ENCODE results near the gene NR2C2AP.
A peak's percentile ranks its signal among the peaks of the same experiment; 100 is the strongest.
"Not testable (repeated sequence)": the region's sequence is repeated elsewhere in the genome, so short reads cannot be mapped to it uniquely, and the experiment has no call there.

Gene NR2C2AP

GRCh38 chr19:19181488-19181998 lies 21.7 kb downstream of the NR2C2AP start:
- DNase-seq (ENCODE audit: low read depth): no peak

- no peak for DNase-seq (ENCODE audit: low read depth)
Measured at GRCh38 chr19:19179548-19180441, 23.4 kb downstream of the NR2C2AP start.

DNA sequence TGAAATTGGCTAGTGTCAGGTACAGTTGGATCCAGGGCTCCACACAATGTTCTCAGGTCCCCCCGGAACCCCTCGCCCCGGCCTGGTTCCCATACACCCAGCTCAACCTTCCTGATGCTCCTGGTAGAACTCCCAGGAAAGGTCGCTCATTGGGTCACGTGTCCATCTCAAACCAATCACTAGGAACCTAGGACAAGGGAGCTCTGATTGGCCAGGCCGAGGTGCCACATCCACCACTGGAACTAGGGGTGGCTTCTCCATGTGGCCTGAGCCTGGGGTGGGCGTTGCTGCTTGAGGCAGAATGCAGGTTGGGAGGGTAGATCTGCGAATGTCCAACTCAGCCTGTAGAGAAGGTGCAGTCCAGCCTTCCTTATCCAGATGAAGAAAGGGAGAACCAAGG lies 26.3 kb downstream of the NR2C2AP start:
- DNase-seq (ENCODE audit: low read depth): no peak

- DNase-seq (ENCODE audit: low read depth): not testable (repeated sequence)
Measured at GRCh38 chr19:19173243-19173642, 30.0 kb downstream of the NR2C2AP start.

GRCh38 chr19:19171821-19172532 lies 31.2 kb downstream of the NR2C2AP start:
- DNase-seq (ENCODE audit: low read depth): no peak

DNA sequence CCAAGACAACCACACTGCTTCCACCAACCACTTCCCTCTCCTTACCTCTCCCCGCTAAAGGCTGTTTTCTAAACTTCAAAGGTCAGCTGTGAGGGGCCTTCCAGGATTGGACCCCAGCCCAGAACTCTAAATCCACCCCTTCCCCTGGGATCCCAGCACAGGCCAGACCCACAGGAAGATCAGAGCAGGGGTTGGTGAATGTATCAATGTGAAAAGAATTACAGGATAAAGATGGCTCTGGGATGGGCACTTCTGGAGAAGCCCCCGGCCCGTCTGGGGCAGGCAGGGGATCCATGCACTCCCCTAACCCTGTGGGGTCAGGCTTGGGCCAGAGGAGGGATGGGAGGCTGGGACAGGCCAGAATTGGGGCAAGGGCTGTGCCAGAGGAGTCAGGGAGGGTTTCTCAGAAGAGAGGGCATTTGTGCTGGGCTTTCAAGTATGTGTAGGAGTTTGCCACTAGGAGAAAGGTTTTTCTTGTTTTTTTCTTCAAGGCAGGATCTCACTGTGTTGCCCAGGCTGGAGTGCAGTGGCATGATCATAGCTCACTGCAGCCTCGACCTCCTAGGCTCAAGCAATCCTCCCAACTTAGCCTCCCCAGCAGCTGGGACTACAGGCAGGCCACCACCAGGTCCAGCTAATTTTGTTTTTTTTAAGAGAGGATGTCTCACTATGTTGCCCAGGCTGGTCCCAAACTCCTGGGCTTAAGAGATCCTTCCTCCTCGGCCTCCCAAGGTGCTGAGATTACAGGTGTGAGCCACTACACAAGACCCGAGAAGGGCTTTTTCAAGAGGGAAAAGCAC lies 32.1 kb downstream of the NR2C2AP start:
- no peak for DNase-seq (ENCODE audit: low read depth)

DNA sequence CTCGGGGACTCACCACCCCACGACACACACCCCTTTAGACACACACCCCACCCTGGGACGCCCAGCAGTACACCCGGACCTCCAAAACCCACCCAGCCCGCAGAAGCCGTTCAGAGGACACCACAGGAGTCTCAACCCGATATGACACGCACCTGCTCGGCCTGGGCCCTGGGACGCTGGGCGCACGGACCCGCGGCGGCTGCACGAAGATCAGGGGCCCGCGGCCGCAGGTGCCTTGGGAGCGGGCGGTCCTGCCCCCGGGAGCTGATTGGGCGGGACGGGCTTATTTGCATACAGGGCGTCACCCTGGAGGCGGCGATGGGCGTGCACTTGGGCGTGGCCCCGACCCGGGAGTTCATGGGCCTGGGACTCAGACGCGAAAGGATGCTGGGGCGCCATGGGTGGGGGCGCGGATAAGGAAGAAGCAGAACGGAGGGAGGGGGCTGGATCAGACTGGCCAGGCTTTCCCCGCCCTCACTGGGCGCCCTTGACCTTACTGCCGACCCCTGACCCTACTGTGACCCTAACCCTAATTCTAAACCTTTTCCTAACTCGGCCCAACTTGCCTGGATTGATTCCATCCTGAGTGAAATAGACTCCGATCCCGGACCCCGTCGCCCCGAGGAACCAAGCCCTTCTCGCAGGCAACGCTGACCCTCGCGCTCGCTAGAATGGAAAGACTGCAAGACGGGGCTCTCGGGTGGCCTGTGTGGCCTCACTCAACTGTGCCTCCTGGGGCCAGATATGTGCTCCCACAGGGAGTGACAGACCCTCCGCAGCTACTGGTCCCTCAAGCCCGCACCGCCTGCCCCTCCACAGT lies 33.0 kb downstream of the NR2C2AP start, which contains the start of gene MEF2B:
Gene MEF2B, minus strand, starts transcription at position 211 of the 820 bp plus-strand sequence. CDS start 19,528 bp downstream, outside the sequence.
- DNase-seq (ENCODE audit: low read depth): peak; percentile 49

DNA sequence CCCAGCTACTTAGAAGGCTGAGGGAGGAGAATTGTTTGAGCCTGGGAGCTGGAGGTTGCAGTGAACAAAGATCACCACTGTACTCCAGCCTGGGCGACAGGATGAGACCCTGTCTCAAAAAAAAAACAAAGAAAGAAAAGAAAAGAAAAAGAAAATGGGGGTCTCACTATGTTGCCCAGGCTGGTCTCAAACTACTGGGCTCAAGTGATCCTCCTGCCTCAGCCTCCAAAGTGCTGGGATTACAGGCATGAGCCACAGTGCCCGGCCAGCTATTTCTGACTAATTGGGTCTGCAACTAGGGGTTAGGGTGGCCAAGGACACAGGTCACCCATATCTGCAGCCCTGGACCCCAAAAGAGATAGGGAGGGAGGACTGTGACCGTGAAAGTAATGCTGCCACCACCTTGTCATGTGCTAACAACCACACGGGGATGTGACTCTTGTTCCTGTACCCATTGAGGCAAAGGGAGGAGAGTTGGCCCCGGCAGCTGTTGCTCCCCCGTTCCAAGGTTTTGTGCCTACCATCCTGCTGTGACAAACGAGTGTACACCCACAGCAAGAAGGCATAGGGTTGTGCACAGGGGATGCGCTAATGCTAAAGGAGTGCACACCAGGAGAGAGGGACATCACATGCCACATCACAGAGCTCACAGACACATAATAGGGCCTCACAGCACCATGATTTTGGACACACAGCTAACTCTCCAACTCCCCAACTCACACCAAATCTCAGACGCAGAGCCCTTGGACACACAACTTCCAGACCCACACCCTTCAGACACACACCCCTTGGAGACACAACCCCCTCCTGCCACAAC lies 33.8 kb downstream of the NR2C2AP start:
- DNase-seq (ENCODE audit: low read depth): no peak

GRCh38 chr19:19167612-19168011 lies 35.6 kb downstream of the NR2C2AP start:
- no peak for DNase-seq (ENCODE audit: low read depth)

- no peak for DNase-seq (ENCODE audit: low read depth)
Measured at GRCh38 chr19:19165396-19165795, 37.8 kb downstream of the NR2C2AP start.

GRCh38 chr19:19162495-19162894 lies 40.7 kb downstream of the NR2C2AP start:
- no peak for DNase-seq (ENCODE audit: low read depth)

- no peak for DNase-seq (ENCODE audit: low read depth)
Measured at GRCh38 chr19:19160461-19161035, 42.7 kb downstream of the NR2C2AP start.

DNA sequence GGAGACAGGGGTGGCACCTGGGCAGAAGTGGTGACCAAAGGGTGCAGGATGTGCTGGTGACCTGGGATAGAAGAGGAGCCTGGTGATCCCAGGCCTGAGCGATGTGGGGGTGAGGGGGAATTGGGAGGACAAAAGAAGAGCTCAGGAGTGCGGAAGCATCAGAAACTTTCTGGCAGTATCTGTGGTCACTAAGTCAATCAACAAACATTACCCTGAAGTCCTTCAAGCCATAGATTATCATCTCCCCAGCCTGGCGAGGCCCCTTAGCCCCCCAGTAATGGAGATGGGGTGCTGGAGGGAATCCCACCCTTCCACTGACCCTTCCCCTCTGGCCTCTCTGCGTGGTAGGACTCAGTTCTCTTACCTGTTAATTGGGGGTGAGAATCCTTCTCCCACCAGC lies 43.7 kb downstream of the NR2C2AP start:
- DNase-seq (ENCODE audit: low read depth): no peak

- DNase-seq (ENCODE audit: low read depth): no peak
Measured at GRCh38 chr19:19157808-19158207, 45.4 kb downstream of the NR2C2AP start.

GRCh38 chr19:19155495-19156219 lies 47.6 kb downstream of the NR2C2AP start:
- no peak for DNase-seq (ENCODE audit: low read depth)

DNA sequence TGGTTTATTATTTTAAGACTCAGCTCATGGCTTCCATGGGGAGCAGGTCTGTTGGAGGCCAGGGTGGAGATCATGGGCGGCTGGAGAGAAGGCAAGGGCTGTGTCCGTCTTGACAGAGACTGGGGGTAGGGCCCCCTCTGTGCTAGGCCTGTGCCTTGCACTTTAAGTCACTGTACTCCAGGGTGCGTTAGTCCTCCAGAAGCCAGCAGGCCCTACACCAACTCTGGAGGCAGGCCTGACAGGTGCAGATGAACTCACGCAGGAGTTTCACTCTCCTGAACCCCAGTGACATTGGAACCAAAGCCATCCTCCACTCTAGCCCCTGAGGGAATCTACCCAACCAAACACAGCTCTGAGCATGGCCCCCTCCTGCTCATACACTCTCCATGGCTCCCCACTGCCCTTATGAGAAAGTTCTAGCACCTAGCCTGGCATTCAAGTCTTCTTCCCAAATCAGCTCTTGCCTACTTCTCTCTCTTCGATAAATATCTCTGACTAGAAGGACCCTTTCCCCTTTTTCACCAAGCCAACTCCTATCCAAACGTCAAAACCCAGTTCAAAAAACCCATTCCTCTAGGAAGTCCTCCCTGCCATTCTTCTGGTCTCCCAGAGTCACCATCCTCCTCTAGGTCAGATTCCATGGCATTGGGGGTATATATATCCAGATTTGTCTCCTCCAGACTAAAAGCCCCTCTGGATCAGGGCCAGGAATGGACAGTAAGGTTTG lies 48.3 kb downstream of the NR2C2AP start:
- DNase-seq (ENCODE audit: low read depth): no peak

DNA sequence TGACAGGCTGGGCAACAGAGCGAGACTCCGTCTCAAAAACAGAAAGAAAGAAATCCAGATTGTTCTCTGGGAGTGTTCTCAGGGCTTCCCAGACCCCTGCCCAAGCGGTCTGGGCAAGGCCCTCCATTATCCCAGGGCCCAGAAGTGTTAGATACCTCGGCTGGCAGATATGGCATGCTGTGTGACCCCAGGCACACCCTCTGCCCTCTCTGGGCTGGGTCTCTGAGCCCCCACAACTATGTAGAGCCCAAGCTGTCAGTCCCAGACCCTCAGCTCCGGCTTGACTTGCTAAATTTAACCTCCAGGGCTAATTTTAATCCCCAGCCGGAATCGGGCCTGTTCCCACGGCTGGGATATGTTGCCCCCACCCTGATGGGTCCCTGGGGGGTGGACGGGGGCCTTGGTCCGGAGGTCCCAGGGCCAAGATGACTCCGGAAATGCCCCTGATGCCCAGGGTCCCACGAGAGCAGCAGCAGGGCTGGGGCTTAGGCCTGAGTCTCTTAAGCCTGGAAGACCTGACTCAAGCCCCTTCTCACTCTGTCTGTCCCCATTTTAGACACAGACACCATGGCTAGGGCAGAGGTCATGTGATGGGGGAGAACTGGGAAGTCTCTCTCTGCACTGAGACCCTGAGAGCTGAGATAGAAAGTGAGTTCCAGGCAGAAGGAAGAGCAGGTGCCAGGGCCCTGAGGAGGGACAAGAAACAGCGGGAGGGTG lies 50.4 kb downstream of the NR2C2AP start:
- DNase-seq (ENCODE audit: low read depth): no peak

- no peak for DNase-seq (ENCODE audit: low read depth)
Measured at GRCh38 chr19:19151418-19151817, 51.8 kb downstream of the NR2C2AP start.
